Measurements from ENCODE around the gene ABLIM2. TPM values are rescaled to one million over a fixed set of nuclear protein-coding genes. Genes with fewer than 3 reads are reported as not detected.

ABLIM2 gene
- total RNA-seq, 2 experiments from 2014 or later, result 0.58 to 0.64 TPM

GRCh38 chr4:8162625-8163024 is 4.0 kb upstream of the ABLIM2 start:
- H3K36me3 Mint-ChIP-seq (ENCODE audit: low read depth), result no peaks in the 10 kb centered on the region
- no peaks in the 10 kb centered on the region for H3K9me3 Mint-ChIP-seq (ENCODE audit: low read depth)
- peaks cover 9% of the 10 kb centered on the region for H3K4me1 Mint-ChIP-seq
- intact Hi-C loops (cut with DNase I, micrococcal nuclease), result no loop called here
- no peaks in the 10 kb centered on the region for H3K27me3 Mint-ChIP-seq
- H3K4me3 Mint-ChIP-seq, result no peak overlapping the region
- CTCF ChIA-PET, result no interaction called here
- no peak for ATAC-seq
- H3K27ac Mint-ChIP-seq, result no peak overlapping the region
- DNase-seq, result no peak
- POLR2A ChIA-PET, result no interaction called here

- ChIA-PET CTCF (no interaction called here), POLR2A (no interaction called here)
- Mint-ChIP-seq H3K27ac (no peak overlapping the region), H3K36me3 (ENCODE audit: low read depth) (no peaks in the 10 kb centered on the region), H3K4me3 (no peak overlapping the region), H3K27me3 (peaks cover 7% of the 10 kb centered on the region), H3K4me1 (peaks cover 12% of the 10 kb centered on the region), H3K9me3 (ENCODE audit: low read depth) (no peaks in the 10 kb centered on the region)
- intact Hi-C loops (cut with DNase I, micrococcal nuclease), result no loop called here
- ATAC-seq (no peak), DNase-seq (no peak)
These were observed 2.0 kb upstream of the ABLIM2 start for GRCh38 chr4:8160572-8160971.

GRCh38 chr4:8160233-8160560 is 1.6 kb upstream of the ABLIM2 start:
- intact Hi-C loops (cut with DNase I, micrococcal nuclease), result no loop called here
- peaks cover 12% of the 10 kb centered on the region for H3K4me1 Mint-ChIP-seq
- peak overlapping the region; percentile 95 for H3K4me3 Mint-ChIP-seq
- H3K36me3 Mint-ChIP-seq (ENCODE audit: low read depth), result no peaks in the 10 kb centered on the region
- POLR2A ChIA-PET, result no interaction called here
- ATAC-seq (no peak), DNase-seq (no peak)
- peaks cover 7% of the 10 kb centered on the region for H3K27me3 Mint-ChIP-seq
- CTCF ChIA-PET, result no interaction called here
- H3K9me3 Mint-ChIP-seq (ENCODE audit: low read depth), result no peaks in the 10 kb centered on the region
- no peak overlapping the region for H3K27ac Mint-ChIP-seq

GRCh38 chr4:8159537-8160232 is 1.1 kb upstream of the ABLIM2 start:
- CTCF ChIA-PET, result interaction anchor here (2.1 kb wide), 1 partner anchor 17 kb away, joined by 5 read pairs; no protein-coding TSS in a partner anchor
- Mint-ChIP-seq H3K4me3 (peak overlapping the region; percentile 95), H3K4me1 (peaks cover 13% of the 10 kb centered on the region), H3K36me3 (ENCODE audit: low read depth) (no peaks in the 10 kb centered on the region), H3K27ac (no peak overlapping the region), H3K27me3 (peaks cover 7% of the 10 kb centered on the region), H3K9me3 (ENCODE audit: low read depth) (no peaks in the 10 kb centered on the region)
- intact Hi-C loops (cut with DNase I, micrococcal nuclease), result loop anchor here (2.0 to 5.0 kb wide), 7 partner anchors 41 to 1251 kb away; partner anchors contain the start of genes AFAP1 (in 1 of the 2) and TBC1D14 (in 1 of the 2)
- POLR2A ChIA-PET, result interaction anchor here (0.6 kb wide), 1 partner anchor 27 kb away, joined by 3 read pairs; no protein-coding TSS in a partner anchor
- ATAC-seq, result no peak
- DNase-seq, result no peak

- Mint-ChIP-seq H3K27ac (no peak overlapping the region), H3K9me3 (ENCODE audit: low read depth) (no peaks in the 10 kb centered on the region), H3K27me3 (peaks cover 7% of the 10 kb centered on the region), H3K4me3 (peak overlapping the region; percentile 95), H3K4me1 (peaks cover 14% of the 10 kb centered on the region), H3K36me3 (ENCODE audit: low read depth) (no peaks in the 10 kb centered on the region)
- ATAC-seq (no peak), DNase-seq (no peak)
- intact Hi-C loops (cut with DNase I, micrococcal nuclease), result loop anchor here (1.0 to 5.0 kb wide), 12 partner anchors 41 to 1249 kb away; partner anchors contain the start of genes AFAP1 (in 2 of the 2), ACOX3 (in 1 of the 2), SH3TC1 (in 1 of the 2) and TBC1D14 (in 1 of the 2)
- POLR2A ChIA-PET, result no interaction called here
- CTCF ChIA-PET, result interaction anchor here (2.1 kb wide), 1 partner anchor 18 kb away, joined by 5 read pairs; no protein-coding TSS in a partner anchor
These were observed 486 bp downstream of the ABLIM2 start for GRCh38 chr4:8157944-8158709.

- peaks cover 7% of the 10 kb centered on the region for H3K27me3 Mint-ChIP-seq
- ATAC-seq (no peak), DNase-seq (peak; percentile 13)
- no peaks in the 10 kb centered on the region for H3K9me3 Mint-ChIP-seq (ENCODE audit: low read depth)
- H3K36me3 Mint-ChIP-seq (ENCODE audit: low read depth), result no peaks in the 10 kb centered on the region
- no peak overlapping the region for H3K27ac Mint-ChIP-seq
- peaks cover 14% of the 10 kb centered on the region for H3K4me1 Mint-ChIP-seq
- intact Hi-C loops (cut with DNase I, micrococcal nuclease), result loop anchor here (5.0 kb wide), 2 partner anchors 220 to 300 kb away; partner anchors contain the start of gene AFAP1 (in 1 of the 2)
- no peak overlapping the region for H3K4me3 Mint-ChIP-seq
- ChIA-PET POLR2A (no interaction called here), CTCF (no interaction called here)
These were observed 1.1 kb downstream of the ABLIM2 start for GRCh38 chr4:8157496-8157895.

GRCh38 chr4:8156617-8157016 is 2.0 kb downstream of the ABLIM2 start:
- no peak overlapping the region for H3K27ac Mint-ChIP-seq
- ChIA-PET POLR2A (no interaction called here), CTCF (interaction anchor here (0.7 kb wide), 1 partner anchor 264 kb away, joined by 3 read pairs; no protein-coding TSS in a partner anchor)
- H3K4me1 Mint-ChIP-seq, result peaks cover 14% of the 10 kb centered on the region
- intact Hi-C loops (cut with DNase I, micrococcal nuclease), result loop anchor here (5.0 kb wide), 2 partner anchors 219 to 299 kb away; partner anchors contain the start of gene AFAP1 (in 1 of the 2)
- H3K9me3 Mint-ChIP-seq (ENCODE audit: low read depth), result no peaks in the 10 kb centered on the region
- no peak for DNase-seq
- H3K36me3 Mint-ChIP-seq (ENCODE audit: low read depth), result no peaks in the 10 kb centered on the region
- no peak for ATAC-seq
- no peak overlapping the region for H3K4me3 Mint-ChIP-seq
- peaks cover 7% of the 10 kb centered on the region for H3K27me3 Mint-ChIP-seq

- ChIA-PET CTCF (no interaction called here), POLR2A (interaction anchor here (0.7 kb wide), 1 partner anchor 106 kb away, joined by 4 read pairs; no protein-coding TSS in a partner anchor)
- ATAC-seq (no peak), DNase-seq (no peak)
- Mint-ChIP-seq H3K9me3 (ENCODE audit: low read depth) (no peaks in the 10 kb centered on the region), H3K27me3 (peaks cover 7% of the 10 kb centered on the region), H3K4me3 (no peak overlapping the region), H3K27ac (no peak overlapping the region), H3K4me1 (peaks cover 14% of the 10 kb centered on the region), H3K36me3 (ENCODE audit: low read depth) (no peaks in the 10 kb centered on the region)
- intact Hi-C loops (cut with DNase I, micrococcal nuclease), result loop anchor here (5.0 kb wide), 2 partner anchors 219 to 299 kb away; partner anchors contain the start of gene AFAP1 (in 1 of the 2)
These were observed 2.8 kb downstream of the ABLIM2 start for GRCh38 chr4:8155660-8156421.

GRCh38 chr4:8155048-8155447 is 3.6 kb downstream of the ABLIM2 start:
- POLR2A ChIA-PET, result interaction anchor here (0.6 kb wide), 1 partner anchor 324 kb away, joined by 3 read pairs; no protein-coding TSS in a partner anchor
- Mint-ChIP-seq H3K27me3 (peaks cover 7% of the 10 kb centered on the region), H3K4me3 (no peak overlapping the region), H3K36me3 (ENCODE audit: low read depth) (no peaks in the 10 kb centered on the region), H3K9me3 (ENCODE audit: low read depth) (no peaks in the 10 kb centered on the region), H3K4me1 (peaks cover 14% of the 10 kb centered on the region), H3K27ac (no peak overlapping the region)
- intact Hi-C loops (cut with DNase I, micrococcal nuclease), result loop anchor here (5.0 kb wide), 2 partner anchors 218 to 298 kb away; partner anchors contain the start of gene AFAP1 (in 1 of the 2)
- DNase-seq (peak; percentile 11), ATAC-seq (no peak)
- CTCF ChIA-PET, result interaction anchor here (0.7 kb wide), 1 partner anchor 621 kb away, joined by 3 read pairs; no protein-coding TSS in a partner anchor

GRCh38 chr4:8153441-8153840 is 5.2 kb downstream of the ABLIM2 start:
- ATAC-seq (no peak), DNase-seq (no peak)
- ChIA-PET POLR2A (no interaction called here), CTCF (no interaction called here)
- no peak overlapping the region for H3K27ac Mint-ChIP-seq
- no peaks in the 10 kb centered on the region for H3K9me3 Mint-ChIP-seq (ENCODE audit: low read depth)
- no peaks in the 10 kb centered on the region for H3K36me3 Mint-ChIP-seq (ENCODE audit: low read depth)
- intact Hi-C loops (cut with DNase I, micrococcal nuclease), result no loop called here
- H3K27me3 Mint-ChIP-seq, result peaks cover 7% of the 10 kb centered on the region
- no peak overlapping the region for H3K4me3 Mint-ChIP-seq
- peaks cover 5% of the 10 kb centered on the region for H3K4me1 Mint-ChIP-seq

- no peak overlapping the region for H3K4me3 Mint-ChIP-seq
- H3K27ac Mint-ChIP-seq, result no peak overlapping the region
- intact Hi-C loops (cut with DNase I, micrococcal nuclease), result no loop called here
- peaks cover 5% of the 10 kb centered on the region for H3K4me1 Mint-ChIP-seq
- H3K36me3 Mint-ChIP-seq (ENCODE audit: low read depth), result no peaks in the 10 kb centered on the region
- no peak for DNase-seq
- H3K9me3 Mint-ChIP-seq (ENCODE audit: low read depth), result no peaks in the 10 kb centered on the region
- ChIA-PET CTCF (no interaction called here), POLR2A (no interaction called here)
- H3K27me3 Mint-ChIP-seq, result peaks cover 7% of the 10 kb centered on the region
- no peak for ATAC-seq
These were observed 5.8 kb downstream of the ABLIM2 start for GRCh38 chr4:8152865-8153257.

All from activated CD4-positive, alpha-beta T cell treated with anti-CD3 and anti-CD28 coated beads for 36 hours (primary cell).